NB4 (cell line): Measurements from ENCODE around the gene RAP2A.

ENCODE experiments used
- DNase-seq: peaks from one replicate; pipeline ENCODE4 v3.0.0; 2010; ENCODE audit warnings: low read depth
- H3K4me3 ChIP-seq: one replicate; pipeline ENCODE4 v1.5.1; 2011; ENCODE audit warnings: mild to moderate bottlenecking, low read depth, low read length, moderate library complexity
- MYC ChIP-seq: IDR thresholded peaks from 2 replicates; pipeline ENCODE4 v1.6.1; 2011; ENCODE audit warnings: low read depth, low read length
- POLR2A ChIP-seq: IDR thresholded peaks from 2 replicates; pipeline ENCODE4 v1.6.1; 2011; ENCODE audit warnings: mild to moderate bottlenecking; ENCODE audit not compliant: insufficient read length; ENCODE audit errors: extremely low read depth
- TF ChIP-seq, protein P1 (sequence below): IDR thresholded peaks from one replicate; pipeline ENCODE4 v1.5.1; 2012; ENCODE audit warnings: low read depth, low read length
- TF ChIP-seq, protein P2 (sequence below): IDR thresholded peaks from 2 replicates; pipeline ENCODE4 v1.6.1; 2011; ENCODE audit warnings: low read depth, low read length

Gene RAP2A

GRCh38 chr13:97515643-97516042 is 81.7 kb downstream of the RAP2A start:
- H3K4me3 ChIP-seq, result no peak overlapping the region
- DNase-seq, result no peak
- TF ChIP-seq, protein P1, sequence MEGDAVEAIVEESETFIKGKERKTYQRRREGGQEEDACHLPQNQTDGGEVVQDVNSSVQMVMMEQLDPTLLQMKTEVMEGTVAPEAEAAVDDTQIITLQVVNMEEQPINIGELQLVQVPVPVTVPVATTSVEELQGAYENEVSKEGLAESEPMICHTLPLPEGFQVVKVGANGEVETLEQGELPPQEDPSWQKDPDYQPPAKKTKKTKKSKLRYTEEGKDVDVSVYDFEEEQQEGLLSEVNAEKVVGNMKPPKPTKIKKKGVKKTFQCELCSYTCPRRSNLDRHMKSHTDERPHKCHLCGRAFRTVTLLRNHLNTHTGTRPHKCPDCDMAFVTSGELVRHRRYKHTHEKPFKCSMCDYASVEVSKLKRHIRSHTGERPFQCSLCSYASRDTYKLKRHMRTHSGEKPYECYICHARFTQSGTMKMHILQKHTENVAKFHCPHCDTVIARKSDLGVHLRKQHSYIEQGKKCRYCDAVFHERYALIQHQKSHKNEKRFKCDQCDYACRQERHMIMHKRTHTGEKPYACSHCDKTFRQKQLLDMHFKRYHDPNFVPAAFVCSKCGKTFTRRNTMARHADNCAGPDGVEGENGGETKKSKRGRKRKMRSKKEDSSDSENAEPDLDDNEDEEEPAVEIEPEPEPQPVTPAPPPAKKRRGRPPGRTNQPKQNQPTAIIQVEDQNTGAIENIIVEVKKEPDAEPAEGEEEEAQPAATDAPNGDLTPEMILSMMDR, result peak; percentile 7
- TF ChIP-seq, protein P2, sequence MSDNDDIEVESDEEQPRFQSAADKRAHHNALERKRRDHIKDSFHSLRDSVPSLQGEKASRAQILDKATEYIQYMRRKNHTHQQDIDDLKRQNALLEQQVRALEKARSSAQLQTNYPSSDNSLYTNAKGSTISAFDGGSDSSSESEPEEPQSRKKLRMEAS, result no peak

- H3K4me3 ChIP-seq, result no peak overlapping the region
- TF ChIP-seq, protein P1, result no peak
- TF ChIP-seq MYC, result no peak
- TF ChIP-seq POLR2A, result no peak
- TF ChIP-seq, protein P2, result no peak
- DNase-seq, result no peak
These were observed 84.0 kb downstream of the RAP2A start for GRCh38 chr13:97517967-97518366.
